GM19025 (cell line): ENCODE data around the gene SAMD14.

ENCODE experiments used
- ATAC-seq: cut with Tn5 transposase; IDR thresholded peaks from one replicate; pipeline ENCODE4 v1.9.1; 2021; ENCODE audit warnings: mild to moderate bottlenecking, low read depth, moderate library complexity; ENCODE audit not compliant: unreplicated experiment

The SAMD14 gene

GRCh38 chr17:50101346-50102163, 28.4 kb downstream of the SAMD14 start:
- no peak for ATAC-seq

DNA sequence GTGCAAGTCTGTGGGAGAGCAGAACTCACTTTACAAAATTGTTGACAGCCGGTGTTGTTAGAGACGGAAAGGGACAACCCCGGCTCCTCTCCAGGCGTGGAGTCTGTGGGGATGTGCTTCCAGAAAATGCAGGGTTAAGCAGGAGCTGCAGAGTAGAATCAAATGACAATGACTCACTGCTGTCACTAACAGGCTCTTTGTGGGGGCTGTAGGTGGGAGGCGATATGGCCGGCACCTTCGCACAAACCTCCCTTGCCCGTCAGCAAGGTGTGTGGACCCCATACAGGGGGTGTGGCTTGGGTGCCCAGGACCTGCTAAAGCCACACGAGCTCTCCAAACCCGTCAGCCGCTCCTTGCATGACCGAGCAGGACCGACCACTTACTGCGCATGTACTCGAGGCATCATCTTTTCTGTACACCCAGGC, 29.0 kb downstream of the SAMD14 start:
- no peak for ATAC-seq

GRCh38 chr17:50100480-50100883, 29.5 kb downstream of the SAMD14 start:
- no peak for ATAC-seq

DNA sequence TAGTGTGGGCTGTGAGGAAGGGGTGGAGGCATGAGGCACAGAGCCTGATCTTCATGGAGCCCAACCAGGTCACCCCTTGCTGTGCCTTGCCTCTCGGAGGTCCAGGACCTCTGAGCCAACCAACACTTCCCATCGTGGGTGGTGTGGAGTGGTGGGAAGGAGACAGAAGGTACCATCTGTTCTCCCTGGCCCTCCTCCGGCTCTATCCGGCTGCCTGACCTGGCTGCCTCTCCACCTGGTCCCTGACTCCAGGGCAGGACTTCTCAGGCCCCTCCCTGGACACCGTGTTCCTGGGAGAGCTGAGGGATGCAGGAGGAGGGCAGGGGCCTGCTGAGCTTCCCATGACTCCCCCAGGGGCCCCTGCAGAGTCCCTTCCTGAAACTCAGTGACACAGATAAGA, 31.0 kb downstream of the SAMD14 start:
- ATAC-seq, result no peak

GRCh38 chr17:50098583-50098982, 31.4 kb downstream of the SAMD14 start:
- no peak for ATAC-seq

GRCh38 chr17:50097926-50098325, 32.0 kb downstream of the SAMD14 start:
- no peak for ATAC-seq

DNA sequence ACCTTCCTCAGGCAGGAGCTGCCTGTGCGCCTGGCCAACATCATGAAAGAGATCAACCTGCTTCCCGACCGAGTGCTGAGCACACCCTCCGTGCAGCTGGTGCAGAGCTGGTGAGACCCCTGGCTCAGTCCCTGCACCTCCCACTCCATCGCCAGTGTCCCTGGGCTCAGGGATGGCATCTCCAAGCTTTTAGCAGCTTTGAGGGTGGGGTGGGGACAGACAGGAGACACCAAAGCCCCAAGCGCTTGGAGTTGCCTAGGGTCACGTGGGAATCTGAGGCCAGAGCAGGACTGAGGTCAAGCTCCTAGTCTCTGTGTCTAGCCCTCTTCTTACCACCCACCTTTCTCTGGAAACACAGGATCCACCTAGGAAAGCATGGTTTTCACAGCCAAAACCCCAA, 32.5 kb downstream of the SAMD14 start:
- ATAC-seq, result no peak

- no peak for ATAC-seq
Observed at GRCh38 chr17:50096758-50097157, 33.2 kb downstream of the SAMD14 start.

GRCh38 chr17:50096092-50096491, 33.9 kb downstream of the SAMD14 start:
- no peak for ATAC-seq

DNA sequence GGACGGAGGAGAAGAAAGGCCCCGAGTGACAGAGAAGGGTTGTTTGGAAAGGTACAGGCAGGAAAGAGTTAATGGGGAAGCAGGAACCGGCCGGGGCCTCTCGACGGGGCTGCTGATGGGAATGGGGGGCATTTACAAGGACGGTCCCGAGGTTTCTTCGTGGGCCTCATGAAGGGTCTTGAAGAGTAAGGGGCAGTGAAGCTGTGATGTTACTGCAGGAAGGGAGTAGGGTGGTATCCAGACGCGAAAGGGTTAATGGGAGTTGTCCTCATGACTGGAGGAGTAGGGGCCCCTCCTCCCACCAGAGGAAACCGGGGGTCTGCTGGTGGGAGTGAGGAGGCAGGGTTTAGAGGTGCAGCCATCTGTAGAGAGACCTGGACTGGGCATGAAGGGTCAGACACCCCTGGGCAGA, 34.3 kb downstream of the SAMD14 start:
- no peak for ATAC-seq

- peak; percentile 93 for ATAC-seq
Observed at GRCh38 chr17:50094753-50095619, 35.0 kb downstream of the SAMD14 start, which contains the start of gene PDK2. Gene PDK2 (plus strand): TSS chr17:50095351. CDS start chr17:50095436, 85 bp downstream.

- peak; percentile 29 for ATAC-seq
Observed at GRCh38 chr17:50094243-50094752, 35.7 kb downstream of the SAMD14 start.

GRCh38 chr17:50093807-50094206, 36.2 kb downstream of the SAMD14 start:
- no peak for ATAC-seq

GRCh38 chr17:50093246-50093645, 36.7 kb downstream of the SAMD14 start:
- ATAC-seq, result no peak

GRCh38 chr17:50091918-50092285, 38.1 kb downstream of the SAMD14 start:
- ATAC-seq, result no peak

GRCh38 chr17:50090971-50091917, 38.7 kb downstream of the SAMD14 start:
- ATAC-seq, result no peak

- no peak for ATAC-seq
Observed at GRCh38 chr17:50090071-50090470, 39.9 kb downstream of the SAMD14 start.

GRCh38 chr17:50088952-50089825, 40.8 kb downstream of the SAMD14 start:
- ATAC-seq, result no peak

DNA sequence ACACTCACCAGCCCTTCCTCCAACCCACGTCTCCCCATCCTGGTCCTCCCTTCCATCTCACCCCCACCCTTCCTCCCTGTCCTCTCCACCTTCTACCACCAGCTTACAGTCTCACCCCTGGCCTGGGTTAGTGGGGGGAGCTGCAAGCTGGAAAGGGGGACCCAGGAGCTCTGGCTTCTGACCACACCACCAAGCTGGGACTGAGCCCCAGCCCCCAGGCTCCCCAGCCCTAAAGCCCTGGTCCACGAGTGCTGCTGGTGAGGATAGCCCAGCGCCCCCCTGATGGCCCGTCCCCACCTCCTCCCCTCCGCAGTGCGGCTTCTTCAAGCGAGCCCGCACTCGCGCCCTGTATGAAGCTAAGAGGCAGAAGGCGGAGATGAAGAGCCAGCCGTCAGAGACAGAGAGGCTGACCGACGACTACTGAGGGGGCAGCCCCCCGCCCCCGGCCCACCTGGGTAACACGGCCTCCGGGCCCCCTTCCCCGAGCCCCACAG, 42.0 kb downstream of the SAMD14 start:
- ATAC-seq, result no peak
